Measurements from ENCODE around the gene PCLO.
"Not testable (repeated sequence)": the region's sequence is repeated elsewhere in the genome, so short reads cannot be mapped to it uniquely, and the experiment has no call there.

Gene PCLO

DNA sequence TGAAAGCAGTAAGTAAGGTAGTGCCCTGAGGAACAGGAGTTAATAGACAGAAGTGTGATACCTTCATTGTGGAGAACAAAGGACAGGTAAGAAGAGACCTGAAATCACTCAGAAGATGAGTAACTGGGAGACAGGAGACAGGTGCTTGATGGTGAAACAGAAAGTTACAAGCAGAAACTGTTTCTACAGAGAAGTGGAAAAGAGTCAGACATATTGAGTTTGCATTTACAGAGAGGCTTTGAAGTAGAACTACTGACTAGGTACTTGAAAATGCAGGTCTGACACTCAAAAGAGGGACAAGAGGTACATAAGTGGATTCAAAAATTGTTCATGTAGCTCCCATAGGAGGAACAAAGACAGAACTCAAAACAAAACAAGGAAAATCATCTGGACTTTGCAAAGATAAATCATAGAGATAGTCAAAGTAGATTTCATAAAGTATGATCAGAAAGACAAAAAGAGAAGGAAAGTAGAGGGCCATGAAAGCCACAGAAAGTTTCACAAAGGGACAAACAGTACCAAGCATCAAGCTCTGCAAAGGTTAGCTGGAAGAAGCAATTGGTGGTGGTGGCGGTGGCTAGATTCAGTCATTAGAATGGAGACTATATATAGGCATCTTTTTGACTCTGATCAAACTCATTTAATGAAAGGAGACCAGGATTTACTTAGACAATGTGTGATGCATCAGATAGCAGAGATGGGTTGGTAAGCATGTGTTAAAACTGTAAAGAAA is 198.4 kb downstream of the PCLO start:
- DNase-seq (ENCODE audit: low spot score), result no peak

DNA sequence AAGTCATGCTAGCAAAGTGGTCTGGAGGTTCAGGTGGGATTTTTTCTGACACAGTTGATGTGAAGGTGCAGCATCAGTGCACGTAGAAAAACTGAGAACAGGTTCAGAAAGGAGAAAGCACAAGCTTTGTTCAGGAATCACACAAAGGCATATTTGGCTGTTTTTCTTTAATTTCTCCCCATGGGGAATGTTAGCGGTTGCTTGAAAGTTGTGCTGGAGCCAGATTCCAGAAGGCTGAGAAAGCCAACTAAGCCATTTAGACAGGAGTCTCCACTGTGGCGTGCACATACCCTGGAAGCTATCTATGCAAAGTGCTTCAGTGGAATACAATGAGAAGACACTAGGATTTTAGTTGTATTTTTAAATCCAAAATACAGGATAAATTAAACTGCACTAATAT is 201.4 kb downstream of the PCLO start:
- DNase-seq (ENCODE audit: low spot score), result no peak

- no peak for DNase-seq (ENCODE audit: low spot score)
These were observed 203.2 kb downstream of the PCLO start for GRCh38 chr7:82959528-82959927.

DNA sequence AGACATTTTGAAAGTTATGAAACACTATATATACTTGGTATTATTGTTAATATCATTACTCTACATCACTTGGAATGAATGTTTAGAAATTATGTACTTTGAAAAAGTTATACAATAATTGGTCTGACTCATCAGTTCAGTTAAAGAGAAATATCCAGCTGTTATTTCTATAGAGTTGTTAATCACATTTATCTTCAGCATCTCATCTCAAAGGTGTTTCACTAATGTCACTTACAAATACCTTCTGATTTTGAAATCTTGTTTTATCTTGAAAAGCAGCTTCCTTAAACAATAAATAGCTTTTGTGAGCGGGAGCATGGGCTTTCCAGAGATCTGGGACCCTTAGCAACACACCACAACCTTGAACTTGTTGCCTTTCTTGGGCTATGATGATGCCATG is 205.2 kb downstream of the PCLO start:
- no peak for DNase-seq (ENCODE audit: low spot score)

DNA sequence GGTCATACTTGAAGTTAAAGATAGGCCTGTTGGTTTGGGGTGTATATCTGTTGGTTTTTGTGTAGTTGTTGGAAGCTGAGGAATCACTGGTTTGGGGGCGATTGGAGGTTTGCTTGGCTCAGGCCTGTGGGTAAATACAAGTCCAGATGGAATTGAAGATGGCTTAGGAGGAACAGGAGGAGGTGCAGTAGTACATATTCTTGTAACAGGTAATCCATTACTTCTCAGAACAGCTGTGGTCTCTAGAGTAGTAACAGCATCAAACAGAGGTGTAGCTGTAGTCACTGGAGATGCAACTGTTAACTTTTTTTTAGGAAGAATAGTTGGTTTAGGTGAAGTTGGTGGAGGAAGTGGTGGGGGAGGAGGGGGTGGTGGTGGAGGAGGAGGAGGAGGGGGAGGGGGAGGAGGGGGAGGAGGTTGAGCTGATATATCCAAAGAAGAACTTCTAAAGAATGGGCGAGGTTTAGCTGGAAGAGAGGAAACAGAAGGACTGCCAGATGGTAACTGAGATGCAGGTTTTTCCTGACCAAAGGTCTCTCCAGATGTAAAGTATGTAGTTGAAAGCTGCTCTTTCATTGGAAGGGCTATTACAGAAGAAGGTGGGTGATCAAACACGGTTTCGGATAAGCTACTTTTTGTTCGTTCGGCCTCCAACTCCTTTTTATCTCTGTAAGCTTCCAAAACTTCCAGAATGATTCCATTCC is 209.2 kb downstream of the PCLO start:
- no peak for DNase-seq (ENCODE audit: low spot score)

GRCh38 chr7:82950436-82950835 is 212.2 kb downstream of the PCLO start:
- no peak for DNase-seq (ENCODE audit: low spot score)

DNA sequence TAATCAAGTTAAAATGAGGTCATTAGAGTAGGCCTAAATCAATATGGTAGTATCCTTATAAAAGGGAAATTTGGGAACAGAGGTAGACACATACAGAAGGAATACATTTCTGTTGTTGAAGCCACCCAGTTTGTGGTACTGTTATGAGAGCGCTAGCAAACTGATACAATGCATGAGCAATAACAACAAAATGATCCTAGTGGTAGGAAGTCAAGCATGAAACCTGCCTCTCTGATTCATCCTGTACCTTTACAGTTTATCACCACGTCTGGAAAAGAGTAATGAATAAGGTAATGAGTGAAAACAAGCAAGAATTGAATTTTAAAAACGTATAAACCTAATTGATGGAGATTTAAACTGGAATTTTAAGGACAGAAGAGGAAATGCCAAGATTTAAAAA is 217.2 kb downstream of the PCLO start:
- DNase-seq (ENCODE audit: low spot score), result no peak

GRCh38 chr7:82945056-82945455 is 217.6 kb downstream of the PCLO start:
- no peak for DNase-seq (ENCODE audit: low spot score)

DNA sequence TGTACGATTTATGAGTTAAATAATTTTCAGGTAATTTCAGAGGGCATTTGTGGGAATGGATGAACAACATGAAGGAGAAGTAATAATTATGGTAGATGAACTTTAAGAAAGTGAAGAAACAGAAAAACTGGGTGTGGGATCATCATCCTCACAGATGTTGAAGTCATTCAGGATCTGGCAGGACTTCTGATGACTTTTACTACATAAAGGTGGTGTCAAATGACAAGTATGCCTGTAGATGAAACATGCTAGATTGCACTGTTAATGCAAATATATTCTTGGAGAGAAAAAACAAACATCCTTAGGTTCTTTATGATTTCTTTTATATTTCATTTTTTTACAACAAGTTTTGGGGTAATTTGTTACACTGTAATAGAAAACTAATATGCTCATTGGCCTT is 230.2 kb downstream of the PCLO start:
- DNase-seq (ENCODE audit: low spot score), result no peak

- no peak for DNase-seq (ENCODE audit: low spot score)
These were observed 236.2 kb downstream of the PCLO start for GRCh38 chr7:82926477-82926876.

GRCh38 chr7:82925331-82925730 is 237.4 kb downstream of the PCLO start:
- no peak for DNase-seq (ENCODE audit: low spot score)

GRCh38 chr7:82906502-82906901 is 256.2 kb downstream of the PCLO start:
- DNase-seq (ENCODE audit: low spot score), result no peak

DNA sequence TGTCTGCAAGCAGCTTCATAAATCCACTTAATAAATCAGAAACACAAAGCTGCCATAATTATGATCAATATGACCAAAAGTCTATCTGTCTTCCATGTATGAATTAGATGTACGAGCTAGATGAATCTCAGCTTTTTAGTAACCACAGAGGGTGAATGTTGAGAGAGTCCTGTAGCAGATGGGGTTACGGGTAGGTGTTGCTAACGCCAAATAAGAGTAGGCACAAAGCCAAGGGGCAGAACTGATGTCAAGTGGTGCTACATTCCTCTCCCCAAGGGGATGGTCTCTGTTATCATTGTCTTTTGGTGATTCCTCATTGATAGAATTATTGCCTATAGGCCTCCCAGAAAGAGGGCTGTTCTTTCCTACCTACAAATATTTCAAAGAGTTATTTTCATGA is 257.8 kb downstream of the PCLO start:
- DNase-seq (ENCODE audit: low spot score), result no peak

GRCh38 chr7:82901098-82901497 is 261.6 kb downstream of the PCLO start:
- not testable (repeated sequence) for DNase-seq (ENCODE audit: low spot score)

- no peak for DNase-seq (ENCODE audit: low spot score)
These were observed 265.2 kb downstream of the PCLO start for GRCh38 chr7:82897500-82897899.

DNA sequence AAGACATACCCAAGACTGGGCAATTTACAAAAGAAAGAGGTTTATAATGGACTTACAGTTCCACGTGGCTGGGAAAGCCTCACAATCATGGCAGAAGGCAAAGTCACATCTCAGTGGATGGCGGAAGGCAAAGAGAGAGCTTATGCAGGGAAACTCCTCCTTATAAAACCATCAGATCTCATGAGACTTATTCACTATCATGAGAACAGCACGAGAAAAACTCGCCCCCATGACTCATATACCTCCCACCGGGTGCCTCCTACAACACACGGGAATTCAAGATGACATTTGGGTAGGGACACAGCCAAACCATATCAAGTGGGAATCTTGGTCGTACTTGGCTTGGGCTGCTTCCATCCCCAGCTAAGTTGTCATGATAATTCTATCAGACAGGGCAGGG is 268.3 kb downstream of the PCLO start:
- not testable (repeated sequence) for DNase-seq (ENCODE audit: low spot score)

DNA sequence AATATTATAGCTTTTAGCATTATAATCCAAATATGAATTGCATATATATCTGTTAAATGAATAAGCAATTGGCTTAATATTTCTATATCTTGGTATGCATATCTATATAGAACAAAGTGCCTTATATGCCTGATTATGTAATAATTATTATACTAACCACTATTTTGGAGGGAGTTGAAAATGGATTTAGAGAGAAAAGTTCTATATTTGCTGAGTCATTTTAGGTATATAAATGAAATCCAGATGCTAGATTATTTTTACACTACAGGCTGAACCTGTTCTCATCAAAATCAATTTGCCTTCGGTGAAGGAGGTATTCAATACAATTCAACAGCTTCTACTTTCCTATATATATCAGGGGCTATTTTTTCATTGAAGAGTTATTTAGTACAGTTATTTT is 276.4 kb downstream of the PCLO start:
- DNase-seq (ENCODE audit: low spot score), result no peak

- no peak for DNase-seq (ENCODE audit: low spot score)
These were observed 296.8 kb downstream of the PCLO start for GRCh38 chr7:82865856-82866255.

DNA sequence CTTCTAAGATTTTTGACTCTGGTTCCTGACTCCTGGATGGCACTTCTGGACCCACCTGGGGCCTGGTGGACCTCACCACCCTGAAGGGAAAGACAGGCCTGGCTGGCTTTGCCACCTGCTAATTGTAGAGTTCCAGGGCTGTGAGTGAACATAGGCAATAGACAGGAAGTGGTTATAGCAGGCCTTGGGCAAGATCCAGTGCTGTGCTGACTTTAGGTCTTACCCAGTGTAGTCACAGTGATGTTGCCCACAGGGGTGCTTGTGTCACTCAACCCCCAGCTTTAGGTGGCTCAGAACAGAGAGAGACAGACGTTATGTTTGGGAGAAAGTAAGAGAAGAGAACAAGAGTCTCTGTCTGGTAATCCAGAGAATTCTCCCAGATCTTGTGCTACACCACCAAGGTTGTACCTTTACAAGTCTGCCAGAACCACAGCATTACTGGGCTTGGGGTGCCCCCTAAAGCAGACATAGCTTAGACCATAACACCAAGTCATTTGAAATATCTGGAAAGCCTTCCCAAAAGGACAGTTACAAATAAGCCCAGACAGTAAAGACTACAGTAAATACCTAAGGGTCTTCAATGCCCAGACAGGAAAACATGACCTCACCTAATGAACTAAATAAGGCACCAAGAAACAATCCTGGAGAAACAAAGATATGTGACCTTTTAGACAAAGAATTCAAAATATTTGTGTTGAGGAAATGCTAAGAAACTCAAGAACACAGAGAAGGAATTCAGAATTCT is 303.4 kb downstream of the PCLO start:
- no peak for DNase-seq (ENCODE audit: low spot score)

GRCh38 chr7:82851121-82851520 is 311.6 kb downstream of the PCLO start:
- DNase-seq (ENCODE audit: low spot score), result no peak

- no peak for DNase-seq (ENCODE audit: low spot score)
These were observed 320.9 kb downstream of the PCLO start for GRCh38 chr7:82841828-82842227.

- no peak for DNase-seq (ENCODE audit: low spot score)
These were observed 322.6 kb downstream of the PCLO start for GRCh38 chr7:82840061-82840460.

DNA sequence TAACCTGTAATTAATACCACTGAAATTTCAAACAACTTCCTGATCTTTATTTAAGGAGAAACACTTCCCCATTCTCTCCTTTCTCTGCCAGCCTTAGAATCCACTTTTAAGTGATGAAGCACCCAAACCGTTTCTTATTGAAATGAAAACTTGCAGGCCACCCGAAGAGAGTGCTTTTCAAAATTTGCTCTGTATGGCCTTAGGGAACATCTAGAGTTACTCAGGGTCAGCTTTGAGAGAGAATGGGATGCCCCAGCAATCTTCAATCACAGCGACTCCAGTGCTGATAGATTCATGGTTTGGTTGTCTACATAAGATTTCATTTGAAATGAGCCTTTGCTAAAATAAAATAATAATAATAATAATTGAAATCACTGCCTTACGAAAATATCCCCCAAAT is 323.1 kb downstream of the PCLO start:
- DNase-seq (ENCODE audit: low spot score), result no peak

All from iPS-NIHi11 (cell line).